H9 (cell line): ENCODE results near the gene SDK2. TPM values are rescaled to one million over a fixed set of nuclear protein-coding genes. Genes with fewer than 3 reads are reported as not detected.
A peak's percentile ranks its signal among the peaks of the same experiment; 100 is the strongest.

Experiments used
- DNase-seq: peaks from one replicate; pipeline ENCODE4 v3.0.0-alpha.2; 2017
- H2AFZ ChIP-seq: one replicate; pipeline ENCODE4 v1.6.1; 2013; ENCODE audit warnings: mild to moderate bottlenecking, low read length, control low read depth, moderate library complexity
- H2AK5ac ChIP-seq: 2 replicates; pipeline ENCODE4 v1.6.1; 2013; ENCODE audit warnings: low read length, control low read depth, mixed read lengths; ENCODE audit not compliant: insufficient read length
- H2BK120ac ChIP-seq: one replicate; pipeline ENCODE4 v1.6.1; 2013; ENCODE audit warnings: low read depth, mild to moderate bottlenecking, low read length, control low read depth, inconsistent platforms; ENCODE audit not compliant: poor library complexity, severe bottlenecking
- H2BK12ac ChIP-seq: 2 replicates; pipeline ENCODE4 v1.6.1; 2013; ENCODE audit warnings: low read length, control low read depth, mixed read lengths, low read depth; ENCODE audit not compliant: insufficient read length
- H2BK15ac ChIP-seq: 2 replicates; pipeline ENCODE4 v1.6.1; 2013; ENCODE audit warnings: low read depth, low read length, control low read depth
- H2BK20ac ChIP-seq: one replicate; pipeline ENCODE4 v1.6.1; 2013; ENCODE audit warnings: low read depth, mild to moderate bottlenecking, low read length, control low read depth, inconsistent platforms; ENCODE audit not compliant: poor library complexity, severe bottlenecking
- H2BK5ac ChIP-seq: 2 replicates; pipeline ENCODE4 v1.6.1; 2013; ENCODE audit warnings: low read length, control low read depth, mixed read lengths; ENCODE audit not compliant: insufficient read length
- H3K14ac ChIP-seq: 2 replicates; pipeline ENCODE4 v1.6.1; 2013; ENCODE audit warnings: low read length, control low read depth; ENCODE audit not compliant: insufficient read depth
- H3K18ac ChIP-seq: 2 replicates; pipeline ENCODE4 v1.6.1; 2013; ENCODE audit warnings: low read depth, mild to moderate bottlenecking, mixed read lengths, low read length, control low read depth; ENCODE audit not compliant: insufficient read length
- H3K23ac ChIP-seq: 2 replicates; pipeline ENCODE4 v1.6.1; 2013; ENCODE audit warnings: low read length, control low read depth, mixed read lengths, low read depth; ENCODE audit not compliant: insufficient read length
- H3K23me2 ChIP-seq: 2 replicates; pipeline ENCODE4 v1.6.1; 2013; ENCODE audit warnings: low read depth, mild to moderate bottlenecking, mixed read lengths, low read length, control low read depth; ENCODE audit not compliant: insufficient read length, poor library complexity, severe bottlenecking
- H3K27ac ChIP-seq: 2 replicates; pipeline ENCODE4 v1.5.1; 2013; ENCODE audit warnings: low read length, control low read depth, mixed read lengths, low read depth; ENCODE audit not compliant: insufficient read length
- H3K27me3 ChIP-seq: 2 replicates; pipeline ENCODE4 v1.6.1; 2013; ENCODE audit warnings: low read length, control low read depth, inconsistent platforms; ENCODE audit not compliant: insufficient read depth
- H3K4ac ChIP-seq: 2 replicates; pipeline ENCODE4 v1.6.1; 2013; ENCODE audit warnings: low read depth, mild to moderate bottlenecking, control low read depth, inconsistent platforms, low read length, moderate library complexity
- H3K4me1 ChIP-seq: 2 replicates; pipeline ENCODE4 v1.6.1; 2013; ENCODE audit warnings: low read length, control low read depth, inconsistent platforms; ENCODE audit not compliant: insufficient read depth
- H3K4me2 ChIP-seq: 2 replicates; pipeline ENCODE4 v1.6.1; 2013; ENCODE audit warnings: low read length, control low read depth, mixed read lengths; ENCODE audit not compliant: insufficient read length, insufficient read depth
- H3K56ac ChIP-seq: 2 replicates; pipeline ENCODE4 v1.6.1; 2013; ENCODE audit warnings: low read depth, mild to moderate bottlenecking, mixed read lengths, low read length, control low read depth; ENCODE audit not compliant: insufficient read length
- H3K79me1 ChIP-seq: 2 replicates; pipeline ENCODE4 v1.6.1; 2013; ENCODE audit warnings: low read depth, mild to moderate bottlenecking, moderate library complexity, low read length, control low read depth, inconsistent platforms; ENCODE audit not compliant: insufficient read depth, poor library complexity, severe bottlenecking
- H3K79me2 ChIP-seq: 2 replicates; pipeline ENCODE4 v1.6.1; 2013; ENCODE audit warnings: low read length, control low read depth, inconsistent platforms; ENCODE audit not compliant: insufficient read depth
- H3K9ac ChIP-seq: 2 replicates; pipeline ENCODE4 v1.6.1; 2013; ENCODE audit warnings: low read length, control low read depth, mixed read lengths; ENCODE audit not compliant: insufficient read length; ENCODE audit errors: extremely low read depth
- H3K9me3 ChIP-seq: one replicate; pipeline ENCODE4 v1.6.1; 2013; ENCODE audit warnings: low read depth, low read length, inconsistent platforms; ENCODE audit not compliant: control insufficient read depth
- H3T11ph ChIP-seq: one replicate; pipeline ENCODE4 v1.6.1; 2013; ENCODE audit warnings: mild to moderate bottlenecking, low read length, control low read depth, inconsistent platforms
- H4K20me1 ChIP-seq: one replicate; pipeline ENCODE4 v1.6.1; 2013; ENCODE audit not compliant: control insufficient read depth, insufficient read length, insufficient read depth
- H4K5ac ChIP-seq: 2 replicates; pipeline ENCODE4 v1.6.1; 2013; ENCODE audit warnings: low read depth, mild to moderate bottlenecking, mixed read lengths, low read length, control low read depth; ENCODE audit not compliant: insufficient read length
- H4K8ac ChIP-seq: replicated peaks from 2 replicates; pipeline ENCODE4 v1.6.1; 2013; ENCODE audit warnings: low read length, control low read depth, mixed read lengths, low read depth; ENCODE audit not compliant: insufficient read length
- H4K91ac ChIP-seq: 2 replicates; pipeline ENCODE4 v1.6.1; 2013; ENCODE audit warnings: low read depth, mild to moderate bottlenecking, moderate library complexity, mixed read lengths, low read length, control low read depth; ENCODE audit not compliant: insufficient read length
- H3K27ac Mint-ChIP-seq, 3 experiments: 2 replicates in 2 of 3; 3 replicates in 1 of 3; pipeline ENCODE4 v1.8.0; 2020 to 2021; ENCODE audit warnings: mixed read lengths in 3 of 3, mild to moderate bottlenecking in 1 of 3, moderate library complexity in 1 of 3
- H3K27me3 Mint-ChIP-seq: 2 replicates; pipeline ENCODE4 v1.8.0; 2021; ENCODE audit warnings: low read depth, mild to moderate bottlenecking, moderate library complexity, mixed read lengths
- H3K36me3 Mint-ChIP-seq, 3 experiments: 2 replicates in 2 of 3; 3 replicates in 1 of 3; pipeline ENCODE4 v1.8.0; 2020 to 2021; ENCODE audit warnings: low read depth in 3 of 3, mixed read lengths in 3 of 3; ENCODE audit not compliant: insufficient read depth in 1 of 3
- H3K4me1 Mint-ChIP-seq, 2 experiments: 2 replicates each; pipeline ENCODE4 v1.8.0; 2020; ENCODE audit warnings: mixed read lengths in 2 of 2
- H3K4me3 Mint-ChIP-seq, 2 experiments: 2 replicates in 1 of 2; 3 replicates in 1 of 2; pipeline ENCODE4 v1.8.0; 2020 to 2021; ENCODE audit warnings: mild to moderate bottlenecking in 2 of 2, mixed read lengths in 2 of 2, moderate library complexity in 1 of 2
- H3K9me3 Mint-ChIP-seq, 2 experiments: 2 replicates in 1 of 2; 3 replicates in 1 of 2; pipeline ENCODE4 v1.8.0; 2020; ENCODE audit warnings: mild to moderate bottlenecking in 2 of 2, mixed read lengths in 2 of 2, moderate library complexity in 1 of 2
- WGBS: extraction: QIAGEN DNeasy Blood & Tissue Kit; methylation state at CpG from one replicate; pipeline ENCODE4 v1.1.7; 2013; ENCODE audit warnings: missing lambda C conversion rate, low lambda C conversion rate, mixed read lengths; ENCODE audit not compliant: insufficient read length; ENCODE audit errors: extremely low coverage; 5-methylcytosine and 5-hydroxymethylcytosine counted together
- total RNA-seq: library from RNA; stranded (reverse); gene quantifications from 2 replicates; pipeline ENCODE4 v1.2.1, GENCODE V29; 2021
- TF ChIP-seq, protein P1 (sequence below): fragments of 200-600 bp; sonication (generic); conservative IDR thresholded peaks from 3 replicates; pipeline ENCODE4 v1.8.0; 2021; ENCODE audit warnings: antibody characterized with exemption, mild to moderate bottlenecking

Gene SDK2
- total RNA-seq, 1 experiment from 2014 or later: 9.1 TPM

DNA sequence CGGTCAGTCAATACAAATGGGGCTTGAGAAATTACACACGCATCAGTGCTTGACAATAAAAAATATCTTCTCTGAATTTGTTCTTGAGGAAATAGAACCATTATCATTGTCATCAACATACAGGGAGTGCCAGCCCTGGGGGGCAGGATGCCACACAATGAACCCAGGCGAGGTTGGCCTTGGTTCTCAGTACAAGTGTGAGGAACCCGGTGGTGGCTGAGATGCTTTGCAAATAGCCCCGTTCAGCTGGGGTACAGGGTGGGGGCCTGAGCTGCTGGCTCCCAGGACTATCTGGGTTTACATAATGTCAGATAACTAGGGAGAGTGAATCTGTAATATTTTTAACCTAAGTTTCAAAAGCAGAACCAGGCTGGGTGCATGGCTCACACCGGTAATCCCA is 219.7 kb downstream of the SDK2 start:
- H3K79me1 ChIP-seq: no peaks in the 10 kb centered on the region
- H3K27ac ChIP-seq: no peak overlapping the region
- H2BK12ac ChIP-seq: no peak overlapping the region
- peaks cover 4% of the 10 kb centered on the region in 2 experiments for H3K4me1 Mint-ChIP-seq
- no peaks in the 10 kb centered on the region for H4K20me1 ChIP-seq
- H3K4ac ChIP-seq: no peak overlapping the region
- no peaks in the 10 kb centered on the region for H3K27me3 ChIP-seq
- peaks cover 0 to 40% (median 7%) of the 10 kb centered on the region in 3 experiments; a peak in 4 of 7 replicates for H3K36me3 Mint-ChIP-seq
- no peak overlapping the region for H4K5ac ChIP-seq
- H3K18ac ChIP-seq: no peak overlapping the region
- H3K27ac Mint-ChIP-seq: no peak overlapping the region
- H3K9ac ChIP-seq: no peak overlapping the region
- H3K79me2 ChIP-seq: no peaks in the 10 kb centered on the region
- no peaks in the 10 kb centered on the region for H3K27me3 Mint-ChIP-seq
- no peak overlapping the region for H4K91ac ChIP-seq
- H2AK5ac ChIP-seq: no peak overlapping the region
- no peak overlapping the region for H2BK15ac ChIP-seq
- H3K56ac ChIP-seq: no peak overlapping the region
- H4K8ac ChIP-seq: no peak overlapping the region
- no peak overlapping the region for H2BK20ac ChIP-seq
- H3K4me2 ChIP-seq: no peak overlapping the region
- H3K4me3 Mint-ChIP-seq: no peak overlapping the region; a peak in 1 of 5 replicates
- no peaks in the 10 kb centered on the region for H3K23me2 ChIP-seq
- TF ChIP-seq, protein P1, sequence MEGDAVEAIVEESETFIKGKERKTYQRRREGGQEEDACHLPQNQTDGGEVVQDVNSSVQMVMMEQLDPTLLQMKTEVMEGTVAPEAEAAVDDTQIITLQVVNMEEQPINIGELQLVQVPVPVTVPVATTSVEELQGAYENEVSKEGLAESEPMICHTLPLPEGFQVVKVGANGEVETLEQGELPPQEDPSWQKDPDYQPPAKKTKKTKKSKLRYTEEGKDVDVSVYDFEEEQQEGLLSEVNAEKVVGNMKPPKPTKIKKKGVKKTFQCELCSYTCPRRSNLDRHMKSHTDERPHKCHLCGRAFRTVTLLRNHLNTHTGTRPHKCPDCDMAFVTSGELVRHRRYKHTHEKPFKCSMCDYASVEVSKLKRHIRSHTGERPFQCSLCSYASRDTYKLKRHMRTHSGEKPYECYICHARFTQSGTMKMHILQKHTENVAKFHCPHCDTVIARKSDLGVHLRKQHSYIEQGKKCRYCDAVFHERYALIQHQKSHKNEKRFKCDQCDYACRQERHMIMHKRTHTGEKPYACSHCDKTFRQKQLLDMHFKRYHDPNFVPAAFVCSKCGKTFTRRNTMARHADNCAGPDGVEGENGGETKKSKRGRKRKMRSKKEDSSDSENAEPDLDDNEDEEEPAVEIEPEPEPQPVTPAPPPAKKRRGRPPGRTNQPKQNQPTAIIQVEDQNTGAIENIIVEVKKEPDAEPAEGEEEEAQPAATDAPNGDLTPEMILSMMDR: no peak
- no peak overlapping the region for H3K14ac ChIP-seq
- H2BK5ac ChIP-seq: no peak overlapping the region
- no peak overlapping the region for H2BK120ac ChIP-seq
- H3K9me3 ChIP-seq: no peaks in the 10 kb centered on the region
- DNase-seq: peak; percentile 25
- H3K4me1 ChIP-seq: no peaks in the 10 kb centered on the region
- H3K9me3 Mint-ChIP-seq: no peaks in the 10 kb centered on the region
- no CpG with 5 or more reads among the region's 6 CpGs for WGBS
- H2AFZ ChIP-seq: no peak overlapping the region
- H3K23ac ChIP-seq: no peak overlapping the region
- no peak overlapping the region for H3T11ph ChIP-seq
